AG09319 (cell line): ENCODE measurements around the gene NRROS.
"Not testable (repeated sequence)": the region's sequence is repeated elsewhere in the genome, so short reads cannot be mapped to it uniquely, and the experiment has no call there.

ENCODE experiments used
- DNase-seq: peaks from one replicate; pipeline ENCODE4 v3.0.0-alpha.2; 2010; ENCODE audit warnings: low read depth; ENCODE audit errors: extremely low read depth
- CTCF ChIP-seq: IDR thresholded peaks from 2 replicates; pipeline ENCODE4 v1.5.1; 2011; ENCODE audit warnings: low read depth, mild to moderate bottlenecking, inconsistent platforms, low read length, moderate library complexity

NRROS gene

GRCh38 chr3:196603683-196604082 is 35.8 kb upstream of the NRROS start:
- no peak for DNase-seq
- TF ChIP-seq CTCF: no peak

GRCh38 chr3:196604548-196604947 is 34.9 kb upstream of the NRROS start:
- TF ChIP-seq CTCF: no peak
- DNase-seq: no peak

GRCh38 chr3:196608693-196609092 is 30.8 kb upstream of the NRROS start:
- TF ChIP-seq CTCF: no peak
- DNase-seq: no peak

- TF ChIP-seq CTCF: peak; percentile 87
- DNase-seq: peak; percentile 56
These were observed 30.1 kb upstream of the NRROS start for GRCh38 chr3:196609343-196609775.

GRCh38 chr3:196609805-196610515 is 29.5 kb upstream of the NRROS start:
- DNase-seq: no peak
- no peak for TF ChIP-seq CTCF

GRCh38 chr3:196611761-196612483 is 27.6 kb upstream of the NRROS start:
- DNase-seq: no peak

GRCh38 chr3:196615234-196615633 is 24.3 kb upstream of the NRROS start:
- not testable (repeated sequence) for DNase-seq

More at GRCh38 chr3:196611761-196612483, 27.6 kb upstream of the NRROS start:
- no peak for TF ChIP-seq CTCF
